AML-193 (cell line): Measurements from ENCODE around the gene CENPL.
"Not testable (repeated sequence)": the region's sequence is repeated elsewhere in the genome, so short reads cannot be mapped to it uniquely, and the experiment has no call there.

Experiments used
- DNase-seq, 2 experiments: peaks; one replicate each; lab custom pipeline; 2025; lab: John Stamatoyannopoulos, UW

The CENPL gene

DNA sequence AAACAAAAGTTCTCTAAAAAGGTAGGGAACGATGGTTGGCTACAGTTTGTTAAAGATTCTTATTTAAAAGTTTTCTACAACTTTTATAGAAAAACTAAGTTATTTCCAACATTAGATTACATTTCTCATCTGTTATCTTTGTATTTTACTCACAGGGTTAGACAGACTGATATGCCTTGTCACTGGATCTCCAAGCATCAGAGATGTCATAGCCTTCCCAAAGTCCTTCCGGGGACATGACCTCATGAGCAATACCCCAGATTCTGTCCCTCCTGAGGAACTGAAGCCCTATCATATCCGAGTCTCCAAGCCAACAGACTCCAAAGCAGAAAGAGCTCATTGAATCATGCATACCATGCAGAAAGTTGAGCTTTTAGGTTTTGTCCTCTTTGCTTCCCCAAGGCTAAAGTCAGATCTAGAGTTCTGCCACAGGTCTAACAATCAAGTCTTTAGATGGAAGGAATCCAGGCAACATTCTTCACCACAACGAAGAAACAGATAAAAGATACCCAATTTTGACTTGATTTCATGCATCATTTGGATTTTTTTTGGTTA lies 32.8 kb upstream of the CENPL start:
- no peak for DNase-seq

- DNase-seq = no peak
Observed at GRCh38 chr1:173856903-173857302, 32.2 kb upstream of the CENPL start.

GRCh38 chr1:173856014-173856413 lies 31.3 kb upstream of the CENPL start:
- no peak for DNase-seq

DNA sequence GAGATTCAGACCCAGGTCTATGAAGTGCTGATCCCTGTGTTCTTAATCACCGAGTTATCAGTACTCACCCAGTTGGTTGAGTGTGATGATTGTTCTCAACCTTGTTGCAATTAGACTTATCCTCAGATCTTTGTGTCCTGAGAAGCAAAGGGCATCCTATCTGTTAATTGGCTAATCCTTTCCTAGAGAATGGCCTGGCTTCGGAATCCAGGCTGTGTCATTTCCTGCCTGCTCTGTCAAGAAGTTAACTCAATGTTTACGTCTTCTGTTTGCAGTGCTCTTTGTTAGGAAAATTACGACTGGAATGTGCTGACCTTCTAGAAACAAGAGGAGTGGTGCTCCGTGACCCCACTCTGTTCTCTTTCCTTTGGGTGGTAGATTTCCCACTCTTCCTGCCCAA lies 28.4 kb upstream of the CENPL start:
- no peak for DNase-seq

DNA sequence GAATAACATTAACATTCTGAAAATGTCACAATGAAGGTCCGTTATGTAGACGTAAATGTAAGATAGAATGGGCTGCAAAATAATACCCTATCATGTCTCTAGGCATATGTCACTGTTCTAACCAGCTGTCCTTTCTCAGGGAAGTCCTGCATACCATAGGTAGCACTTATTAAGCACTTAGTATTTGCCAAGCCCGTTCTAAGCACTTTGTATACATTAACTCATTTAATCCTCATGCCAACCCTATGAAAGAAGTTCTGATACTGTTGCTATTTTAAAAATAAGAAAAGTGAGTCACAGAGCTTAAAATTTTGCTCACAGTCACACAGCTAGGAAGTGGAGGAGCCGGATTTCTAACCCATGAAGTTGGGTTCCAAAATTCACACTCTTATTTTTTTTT lies 27.4 kb upstream of the CENPL start:
- DNase-seq = no peak

- DNase-seq = no peak
Observed at GRCh38 chr1:173832748-173833147, 8.1 kb upstream of the CENPL start.

GRCh38 chr1:173827611-173828010 lies 2.9 kb upstream of the CENPL start:
- no peak for DNase-seq

- no peak for DNase-seq
Observed at GRCh38 chr1:173823781-173824314, 835 bp downstream of the CENPL start.

DNA sequence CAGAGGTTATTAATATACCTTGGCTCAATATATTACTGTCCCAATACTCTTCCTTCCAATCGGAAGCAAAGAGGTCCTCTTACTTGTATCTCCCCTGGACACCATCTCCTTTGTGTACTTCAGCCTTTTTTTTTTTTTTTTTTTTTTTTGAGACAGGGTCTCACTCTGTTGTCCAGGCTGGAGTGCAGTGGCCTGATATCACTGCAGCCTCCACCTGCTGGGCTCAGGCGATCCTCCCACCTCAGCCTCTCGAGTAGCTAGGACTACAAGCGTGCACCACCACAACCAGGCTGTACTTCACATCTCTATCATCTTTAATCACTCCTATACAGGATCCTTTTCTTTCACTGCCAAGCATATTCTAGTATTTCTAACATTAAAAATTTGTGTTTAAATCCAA lies 3.0 kb downstream of the CENPL start:
- no peak for DNase-seq

GRCh38 chr1:173818459-173818858 lies 6.2 kb downstream of the CENPL start:
- DNase-seq = no peak

DNA sequence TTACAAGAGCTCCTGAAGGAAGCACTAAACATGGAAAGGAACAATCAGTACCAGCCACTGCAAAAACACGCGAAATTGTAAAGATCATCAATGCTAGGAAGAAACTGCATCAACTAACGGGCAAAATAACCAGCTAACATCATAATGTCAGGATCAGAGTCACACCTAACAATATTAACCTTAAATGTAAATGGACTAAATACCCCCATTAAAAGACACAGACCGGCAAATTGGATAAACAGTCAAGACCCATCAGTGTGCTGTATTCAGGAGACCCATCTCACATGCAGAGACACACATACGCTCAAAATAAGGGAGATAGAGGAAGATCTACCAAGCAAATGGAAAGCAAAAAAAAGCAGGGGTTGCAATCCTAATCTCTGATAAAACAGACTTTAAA lies 11.0 kb downstream of the CENPL start:
- DNase-seq = not testable (repeated sequence)

DNA sequence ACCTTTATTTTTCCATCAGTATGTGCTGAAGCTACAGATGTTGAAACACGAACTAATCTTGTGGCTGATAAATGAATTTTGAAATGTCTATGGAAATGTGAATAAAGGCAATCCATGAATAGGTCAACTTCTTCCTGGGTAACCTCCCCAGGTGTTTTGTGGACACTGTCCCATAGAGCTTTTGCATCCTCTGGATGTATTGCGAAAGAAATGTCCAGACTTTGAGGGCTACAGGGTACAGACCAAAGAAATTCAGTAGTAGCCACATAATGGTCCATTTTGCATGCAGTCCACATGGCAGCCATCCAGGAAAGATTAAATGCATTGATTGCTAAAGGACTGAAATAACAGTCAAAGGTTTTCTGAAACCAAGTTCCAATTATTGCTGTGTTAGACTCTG lies 21.7 kb downstream of the CENPL start:
- no peak for DNase-seq

- DNase-seq = not testable (repeated sequence)
Observed at GRCh38 chr1:173799995-173800394, 24.7 kb downstream of the CENPL start.

GRCh38 chr1:173798078-173798477 lies 26.6 kb downstream of the CENPL start:
- DNase-seq = no peak

- no peak for DNase-seq
Observed at GRCh38 chr1:173789841-173790240, 34.8 kb downstream of the CENPL start.

GRCh38 chr1:173784997-173785396 lies 39.7 kb downstream of the CENPL start:
- no peak for DNase-seq

DNA sequence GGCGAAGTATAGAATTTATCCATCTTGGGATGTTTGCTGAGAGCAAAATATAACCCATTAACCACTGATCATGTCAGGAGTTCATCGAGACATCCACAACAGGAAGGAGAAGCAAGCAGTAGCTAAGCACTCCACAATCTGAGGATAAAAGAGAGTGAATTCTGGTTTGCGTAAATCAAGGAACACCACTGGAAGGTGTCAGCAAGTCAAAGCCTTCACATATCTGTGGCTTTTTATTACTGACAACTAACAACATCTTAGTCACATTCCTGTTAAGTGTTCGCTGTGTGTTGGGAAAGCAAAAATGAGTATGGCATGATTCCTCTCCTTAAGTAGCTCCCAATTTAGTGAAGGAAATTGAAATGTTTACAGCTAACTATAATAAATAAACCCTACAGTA lies 44.7 kb downstream of the CENPL start:
- no peak for DNase-seq

- no peak for DNase-seq
Observed at GRCh38 chr1:173775578-173776226, 49.0 kb downstream of the CENPL start.

GRCh38 chr1:173771560-173771959 lies 53.1 kb downstream of the CENPL start:
- no peak for DNase-seq

DNA sequence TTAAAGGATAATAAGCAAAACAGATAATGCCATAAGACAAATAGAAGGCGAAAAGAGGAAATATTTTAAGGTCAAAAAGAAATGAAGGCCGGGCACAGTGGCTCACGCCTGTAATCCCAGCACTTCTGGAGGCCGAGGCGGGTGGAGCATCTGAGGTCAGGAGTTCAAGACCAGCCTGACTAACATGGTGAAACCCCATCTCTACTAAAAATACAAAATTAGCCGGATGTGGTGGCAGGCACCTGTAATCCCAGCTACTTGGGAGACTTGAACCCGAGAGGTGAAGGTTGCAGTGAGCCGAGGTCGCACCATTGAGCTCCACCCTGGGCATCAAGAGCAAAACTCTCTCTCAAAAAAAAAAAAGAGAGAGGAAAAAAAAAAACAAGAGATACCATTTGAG lies 54.4 kb downstream of the CENPL start:
- DNase-seq = not testable (repeated sequence)

- DNase-seq = no peak
Observed at GRCh38 chr1:173768827-173769226, 55.9 kb downstream of the CENPL start.

DNA sequence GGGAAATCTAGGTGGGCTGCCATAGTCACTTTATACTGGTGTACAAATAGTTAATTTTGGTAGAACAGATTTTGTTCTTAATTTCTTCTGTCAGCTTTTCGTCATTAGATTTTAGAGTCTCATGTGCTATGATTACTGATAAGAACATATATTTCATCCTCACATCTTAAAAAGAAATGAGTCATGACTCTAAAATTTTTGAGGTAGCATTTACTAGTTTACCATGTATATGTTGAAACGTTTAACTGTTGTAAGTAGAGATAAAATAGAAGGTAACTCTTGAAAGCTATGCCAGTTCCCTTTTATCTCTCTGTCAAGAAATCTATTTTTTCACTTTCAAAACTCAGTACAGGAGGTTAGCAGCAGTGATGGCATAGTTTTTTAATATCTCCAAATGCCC lies 56.5 kb downstream of the CENPL start:
- DNase-seq = no peak

- not testable (repeated sequence) for DNase-seq
Observed at GRCh38 chr1:173764331-173764730, 60.4 kb downstream of the CENPL start.

DNA sequence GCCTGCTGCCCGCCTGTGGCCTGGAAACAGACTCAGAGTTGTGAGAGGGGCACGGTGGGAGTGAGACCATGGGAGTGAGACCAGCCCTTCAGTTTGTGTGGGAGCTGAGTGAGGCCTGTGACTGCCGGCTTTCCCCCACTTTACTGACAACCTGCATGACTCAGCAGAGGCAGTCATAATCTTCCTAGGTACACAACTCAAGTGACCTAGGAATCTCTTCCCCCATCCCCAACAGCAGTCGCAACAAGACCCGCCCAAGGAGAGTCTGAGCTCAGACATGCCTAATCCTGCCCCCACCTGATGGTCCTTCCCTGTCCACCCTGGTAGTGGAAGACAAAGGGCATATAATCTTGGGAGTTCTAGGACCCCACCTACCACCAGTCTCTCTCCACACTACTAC lies 65.7 kb downstream of the CENPL start:
- DNase-seq = no peak
